Ovary (tissue), 9 donors: ENCODE data around the gene AOC3. TPM values are rescaled to one million over a fixed set of nuclear protein-coding genes. Genes with fewer than 3 reads are reported as not detected.

Experiments used
- DNase-seq, 5 donors: peaks; one replicate each; pipeline ENCODE4 v3.0.0-alpha.2; 2019 to 2020
- H3K27ac ChIP-seq, 2 donors: fragments of 200-600 bp; one replicate each; pipeline versions ENCODE4 v1.5.1 to v1.8.0; 2019 to 2022
- H3K27me3 ChIP-seq: fragments of 200-600 bp; one replicate; pipeline ENCODE4 v1.8.0; 2022
- H3K36me3 ChIP-seq: fragments of 200-600 bp; sonication (generic); one replicate; pipeline ENCODE4 v1.5.1; 2019
- H3K4me1 ChIP-seq: one replicate; pipeline ENCODE4 v1.8.1; 2013; ENCODE audit warnings: mild to moderate bottlenecking, moderate library complexity; ENCODE audit not compliant: insufficient read depth
- H3K4me3 ChIP-seq: fragments of 200-600 bp; sonication (generic); one replicate; pipeline ENCODE4 v1.5.1; 2017
- H3K9me3 ChIP-seq, 2 donors: fragments of 200-600 bp in 1 of 2; sonication (generic) in 1 of 2; one replicate each; pipeline versions ENCODE4 v1.5.1 to v1.8.1; 2013 to 2019; ENCODE audit warnings: mild to moderate bottlenecking in 1 of 2, moderate library complexity in 1 of 2
- EP300 ChIP-seq: sonication (generic); formaldehyde crosslinking; IDR thresholded peaks from one replicate; pipeline ENCODE4 v1.6.1; 2017; ENCODE audit warnings: antibody characterized with exemption
- POLR2A ChIP-seq: fragments of 450-650 bp; IDR thresholded peaks from one replicate; pipeline ENCODE4 v1.6.1; 2017; ENCODE audit warnings: antibody characterized with exemption, mild to moderate bottlenecking, moderate library complexity
- WGBS, 3 donors: extraction: QIAGEN DNeasy Blood & Tissue Kit in 1 of 3; methylation state at CpG; one replicate each; pipeline versions ENCODE4 v1.1.5 to v1.1.7; 2013 to 2017; 5-methylcytosine and 5-hydroxymethylcytosine counted together
- intact Hi-C, 4 donors: fragments of 100-400 bp; cut with DNase I; formaldehyde crosslinking; loops; one replicate each; pipeline versions ENCODE4 v1.11.0 to v1.15.1; 2022 to 2023
- polyA plus RNA-seq, 2 donors: library from polyadenylated mRNA; stranded (reverse); fragments of 200-250 nt in 1 of 2; fragments of 350-450 nt in 1 of 2; fragmentation: Illumina TruSeq in 1 of 2; extraction: RNeasy Lipid Tissue Mini Kit (QIAGEN cat#74804) in 1 of 2; gene quantifications; one replicate each; pipeline ENCODE4 v1.2.3, GENCODE V29; 2013 to 2014
- total RNA-seq, 7 donors: library from RNA; depleted of rRNA in 2 of 7; stranded (reverse); fragments of >200 nt in 2 of 7; fragmentation: NEBNext Ultra II Directional in 3 of 7; extraction: Animal tissue kit (Norgen Biotek cat#: 25700) in 3 of 7; gene quantifications; one replicate each; pipeline versions ENCODE4 v1.1.0 to v1.2.4, GENCODE V29; 2016 to 2023
- TF ChIP-seq, protein P1 (sequence below), 3 donors: fragments of 450-650 bp in 2 of 3; fragments of 200-600 bp in 1 of 3; IDR thresholded peaks; one replicate each; pipeline versions ENCODE4 v1.5.1 to v1.8.0; 2016 to 2022; ENCODE audit warnings: antibody characterized with exemption in 3 of 3, mild to moderate bottlenecking in 1 of 3
- donor health status: DM: no; HTN: no; CAD: no; lungs with moderate emphysema.
- donor health status: DM: no; HTN: no; CAD: no.
- donor health status: Bipolar disorder and iron deficiency.
- donor health status: DM: yes; HTN: yes; CAD: no.
- donor health status: DM: no; HTN: no; CAD: no.
- donor health status: DM: yes; HTN: yes; CAD: no.

Gene AOC3
- total and polyA plus RNA-seq, 9 donors = 0.72 to 197 (median 15.8) TPM

DNA sequence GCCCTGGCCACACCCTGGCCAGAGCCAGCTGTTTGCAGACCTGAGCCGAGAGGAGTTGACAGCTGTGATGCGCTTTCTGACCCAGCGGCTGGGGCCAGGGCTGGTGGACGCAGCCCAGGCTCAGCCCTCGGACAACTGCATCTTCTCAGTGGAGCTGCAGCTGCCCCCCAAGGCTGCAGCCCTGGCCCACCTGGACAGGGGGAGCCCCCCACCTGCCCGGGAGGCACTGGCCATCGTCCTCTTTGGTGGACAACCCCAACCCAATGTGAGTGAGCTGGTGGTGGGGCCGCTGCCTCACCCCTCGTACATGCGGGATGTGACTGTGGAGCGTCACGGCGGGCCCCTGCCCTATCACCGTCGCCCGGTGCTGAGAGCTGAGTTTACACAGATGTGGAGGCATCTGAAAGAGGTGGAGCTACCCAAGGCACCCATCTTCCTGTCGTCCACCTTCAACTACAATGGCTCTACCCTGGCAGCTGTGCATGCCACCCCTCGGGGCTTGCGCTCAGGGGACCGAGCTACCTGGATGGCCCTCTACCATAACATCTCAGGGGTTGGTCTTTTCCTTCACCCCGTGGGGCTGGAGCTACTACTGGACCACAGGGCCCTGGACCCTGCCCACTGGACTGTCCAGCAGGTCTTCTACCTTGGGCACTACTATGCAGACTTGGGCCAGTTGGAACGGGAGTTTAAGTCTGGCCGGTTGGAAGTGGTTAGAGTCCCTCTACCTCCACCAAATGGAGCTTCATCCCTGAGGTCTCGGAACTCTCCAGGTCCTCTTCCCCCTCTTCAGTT lies 6.0 kb upstream of the AOC3 start:
- DNase-seq = no peak
- intact Hi-C loops = loop anchor here (5.0 to 10.0 kb wide), 3 partner anchors 87 to 150 kb away; partner anchors contain the start of gene RPL27 (in 1 of the 4)
- H3K27me3 ChIP-seq = no peaks in the 10 kb centered on the region
- TF ChIP-seq EP300 = no peak
- no peak for TF ChIP-seq POLR2A
- TF ChIP-seq, protein P1, sequence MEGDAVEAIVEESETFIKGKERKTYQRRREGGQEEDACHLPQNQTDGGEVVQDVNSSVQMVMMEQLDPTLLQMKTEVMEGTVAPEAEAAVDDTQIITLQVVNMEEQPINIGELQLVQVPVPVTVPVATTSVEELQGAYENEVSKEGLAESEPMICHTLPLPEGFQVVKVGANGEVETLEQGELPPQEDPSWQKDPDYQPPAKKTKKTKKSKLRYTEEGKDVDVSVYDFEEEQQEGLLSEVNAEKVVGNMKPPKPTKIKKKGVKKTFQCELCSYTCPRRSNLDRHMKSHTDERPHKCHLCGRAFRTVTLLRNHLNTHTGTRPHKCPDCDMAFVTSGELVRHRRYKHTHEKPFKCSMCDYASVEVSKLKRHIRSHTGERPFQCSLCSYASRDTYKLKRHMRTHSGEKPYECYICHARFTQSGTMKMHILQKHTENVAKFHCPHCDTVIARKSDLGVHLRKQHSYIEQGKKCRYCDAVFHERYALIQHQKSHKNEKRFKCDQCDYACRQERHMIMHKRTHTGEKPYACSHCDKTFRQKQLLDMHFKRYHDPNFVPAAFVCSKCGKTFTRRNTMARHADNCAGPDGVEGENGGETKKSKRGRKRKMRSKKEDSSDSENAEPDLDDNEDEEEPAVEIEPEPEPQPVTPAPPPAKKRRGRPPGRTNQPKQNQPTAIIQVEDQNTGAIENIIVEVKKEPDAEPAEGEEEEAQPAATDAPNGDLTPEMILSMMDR (IDR thresholded peaks at IDR 0.05) = no peak
- WGBS, 3 donors = 78 to 84% (median 80%) methylated on average over 24 of the region's 24 CpGs
- H3K36me3 ChIP-seq = no peaks in the 10 kb centered on the region
- H3K9me3 ChIP-seq = no peaks in the 10 kb centered on the region
- H3K4me3 ChIP-seq = no peak overlapping the region
- H3K4me1 ChIP-seq = peaks cover under 1% of the 10 kb centered on the region
- no peak overlapping the region for H3K27ac ChIP-seq

GRCh38 chr17:42845556-42845917 lies 5.5 kb upstream of the AOC3 start:
- DNase-seq = no peak
- WGBS, 3 donors = 85 to 90% (median 85%) methylated on average over 12 of the region's 12 CpGs
- intact Hi-C loops = loop anchor here in 3 of 4 donors (5.0 to 10.0 kb wide), 3 partner anchors 87 to 149 kb away; partner anchors contain the start of gene RPL27 (in 1 of the 3)
- no peak for TF ChIP-seq POLR2A
- TF ChIP-seq, protein P1 (IDR thresholded peaks at IDR 0.05) = no peak
- no peak for TF ChIP-seq EP300
- Histone ChIP-seq H3K36me3 (no peaks in the 10 kb centered on the region), H3K4me1 (peaks cover 3% of the 10 kb centered on the region), H3K27me3 (no peaks in the 10 kb centered on the region), H3K4me3 (no peak overlapping the region), H3K27ac (no peak overlapping the region), H3K9me3 (no peaks in the 10 kb centered on the region)

DNA sequence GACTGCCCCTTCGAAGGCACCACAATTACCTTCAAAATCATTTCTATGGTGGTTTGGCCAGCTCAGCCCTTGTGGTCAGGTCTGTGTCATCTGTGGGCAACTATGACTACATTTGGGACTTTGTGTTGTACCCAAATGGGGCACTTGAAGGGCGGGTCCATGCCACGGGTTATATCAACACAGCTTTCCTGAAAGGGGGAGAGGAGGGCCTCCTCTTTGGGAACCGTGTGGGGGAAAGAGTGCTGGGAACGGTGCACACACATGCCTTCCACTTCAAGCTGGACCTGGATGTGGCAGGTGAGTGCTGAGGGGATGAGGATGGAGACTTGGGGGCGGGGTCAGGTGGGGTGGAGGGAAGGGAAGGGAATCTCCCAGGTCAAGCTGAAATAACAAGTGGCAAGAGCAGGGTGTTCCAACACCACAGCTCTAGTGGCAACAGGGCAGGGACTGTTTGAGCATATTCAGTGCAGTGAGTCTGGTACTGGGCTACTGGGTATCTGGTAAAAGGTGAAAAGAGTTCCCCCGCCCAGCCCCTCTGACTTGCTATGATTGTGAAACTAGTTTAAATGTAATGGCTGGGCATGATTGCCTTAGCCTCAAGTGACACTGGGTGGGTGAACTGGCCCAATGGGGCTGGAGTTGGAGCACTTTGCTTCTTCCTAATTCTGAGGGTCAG lies 4.9 kb upstream of the AOC3 start:
- no peaks in the 10 kb centered on the region for H3K9me3 ChIP-seq
- no peak overlapping the region for H3K4me3 ChIP-seq
- H3K4me1 ChIP-seq = peaks cover 3% of the 10 kb centered on the region
- no peaks in the 10 kb centered on the region for H3K36me3 ChIP-seq
- H3K27me3 ChIP-seq = no peaks in the 10 kb centered on the region
- H3K27ac ChIP-seq = no peak overlapping the region
- no peak for DNase-seq
- 65 to 78% (median 74%) methylated on average over 7 of the region's 7 CpGs for WGBS, 3 donors
- no peak for TF ChIP-seq POLR2A
- TF ChIP-seq, protein P1 (IDR thresholded peaks at IDR 0.05) = no peak
- TF ChIP-seq EP300 = no peak
- intact Hi-C loops = loop anchor here in 3 of 4 donors (5.0 to 10.0 kb wide), 3 partner anchors 86 to 149 kb away; partner anchors contain the start of gene RPL27 (in 1 of the 3)

GRCh38 chr17:42846594-42847280 lies 4.3 kb upstream of the AOC3 start:
- no peak for TF ChIP-seq POLR2A
- TF ChIP-seq, protein P1 (IDR thresholded peaks at IDR 0.05) = no peak
- no peak for TF ChIP-seq EP300
- intact Hi-C loops = loop anchor here in 3 of 4 donors (5.0 to 10.0 kb wide), 3 partner anchors 86 to 148 kb away; partner anchors contain the start of gene RPL27 (in 1 of the 3)
- Histone ChIP-seq H3K27ac (no peak overlapping the region), H3K27me3 (no peaks in the 10 kb centered on the region), H3K36me3 (no peaks in the 10 kb centered on the region), H3K9me3 (no peaks in the 10 kb centered on the region), H3K4me1 (peaks cover 3% of the 10 kb centered on the region), H3K4me3 (no peak overlapping the region)
- 48 to 64% (median 49%) methylated on average over 9 of the region's 9 CpGs for WGBS, 3 donors
- no peak for DNase-seq
